Nephron progenitor cell (in vitro differentiated cells): Measurements from ENCODE around the gene LSS.
A peak's percentile ranks its signal among the peaks of the same experiment; 100 is the strongest.
"Not testable (repeated sequence)": the region's sequence is repeated elsewhere in the genome, so short reads cannot be mapped to it uniquely, and the experiment has no call there.

Experiments
- DNase-seq: peaks from one replicate; pipeline ENCODE4 v3.0.0; 2021
- H3K27ac Mint-ChIP-seq: 2 replicates; pipeline ENCODE4 v1.8.0; 2021; ENCODE audit warnings: mild to moderate bottlenecking, moderate library complexity, mixed read lengths
- H3K27me3 Mint-ChIP-seq: 2 replicates; pipeline ENCODE4 v1.8.0; 2021; ENCODE audit warnings: mild to moderate bottlenecking, low read depth, mixed read lengths; ENCODE audit not compliant: poor library complexity
- H3K36me3 Mint-ChIP-seq: 2 replicates; pipeline ENCODE4 v1.8.0; 2021; ENCODE audit warnings: low read depth, mixed read lengths
- H3K4me1 Mint-ChIP-seq: 2 replicates; pipeline ENCODE4 v1.8.0; 2021; ENCODE audit warnings: mixed read lengths
- H3K4me3 Mint-ChIP-seq: 2 replicates; pipeline ENCODE4 v1.8.0; 2021; ENCODE audit warnings: mild to moderate bottlenecking, moderate library complexity, mixed read lengths
- H3K9me3 Mint-ChIP-seq: 2 replicates; pipeline ENCODE4 v1.8.0; 2021; ENCODE audit warnings: mild to moderate bottlenecking, moderate library complexity, mixed read lengths
- CTCF ChIP-seq: fragments of 200-600 bp; sonication (generic); IDR thresholded peaks from 2 replicates; pipeline ENCODE4 v1.5.0; 2021; ENCODE audit warnings: antibody characterized with exemption

The LSS gene

GRCh38 chr21:46145840-46146691, 82.5 kb downstream of the LSS start:
- peaks cover 10% of the 10 kb centered on the region for H3K9me3 Mint-ChIP-seq
- H3K27me3 Mint-ChIP-seq: peaks cover 23% of the 10 kb centered on the region
- no peak for DNase-seq
- H3K36me3 Mint-ChIP-seq: peaks cover 11% of the 10 kb centered on the region
- no peak overlapping the region for H3K4me3 Mint-ChIP-seq
- TF ChIP-seq CTCF: no peak
- H3K4me1 Mint-ChIP-seq: peaks cover 36% of the 10 kb centered on the region
- H3K27ac Mint-ChIP-seq: peak overlapping the region; percentile 86

GRCh38 chr21:46145159-46145839, 83.3 kb downstream of the LSS start:
- no peak overlapping the region for H3K4me3 Mint-ChIP-seq
- peaks cover 11% of the 10 kb centered on the region for H3K36me3 Mint-ChIP-seq
- TF ChIP-seq CTCF: no peak
- H3K9me3 Mint-ChIP-seq: peaks cover 12% of the 10 kb centered on the region
- H3K4me1 Mint-ChIP-seq: peaks cover 43% of the 10 kb centered on the region
- no peak for DNase-seq
- no peak overlapping the region for H3K27ac Mint-ChIP-seq
- H3K27me3 Mint-ChIP-seq: peaks cover 27% of the 10 kb centered on the region

GRCh38 chr21:46144464-46145070, 84.0 kb downstream of the LSS start:
- Mint-ChIP-seq H3K27me3 (peaks cover 32% of the 10 kb centered on the region), H3K36me3 (peaks cover 11% of the 10 kb centered on the region), H3K4me3 (no peak overlapping the region), H3K4me1 (peaks cover 48% of the 10 kb centered on the region), H3K9me3 (peaks cover 13% of the 10 kb centered on the region), H3K27ac (no peak overlapping the region)
- TF ChIP-seq CTCF: no peak
- DNase-seq: no peak

- peaks cover 39% of the 10 kb centered on the region for H3K4me1 Mint-ChIP-seq
- DNase-seq: no peak
- TF ChIP-seq CTCF: no peak
- H3K27me3 Mint-ChIP-seq: peaks cover 29% of the 10 kb centered on the region
- H3K36me3 Mint-ChIP-seq: peaks cover 11% of the 10 kb centered on the region
- H3K4me3 Mint-ChIP-seq: peak overlapping the region; percentile 52
- peaks cover 13% of the 10 kb centered on the region for H3K9me3 Mint-ChIP-seq
- no peak overlapping the region for H3K27ac Mint-ChIP-seq
These were observed 85.7 kb downstream of the LSS start for GRCh38 chr21:46142582-46143473.

GRCh38 chr21:46141767-46142581, 86.6 kb downstream of the LSS start:
- Mint-ChIP-seq H3K9me3 (peaks cover 13% of the 10 kb centered on the region), H3K27me3 (peaks cover 29% of the 10 kb centered on the region), H3K27ac (no peak overlapping the region), H3K36me3 (peaks cover 11% of the 10 kb centered on the region), H3K4me3 (peak overlapping the region; percentile 52), H3K4me1 (peaks cover 43% of the 10 kb centered on the region)
- TF ChIP-seq CTCF: no peak
- no peak for DNase-seq

GRCh38 chr21:46140352-46141003, 88.1 kb downstream of the LSS start:
- Mint-ChIP-seq H3K27me3 (peaks cover 26% of the 10 kb centered on the region), H3K27ac (peak overlapping the region; percentile 71), H3K36me3 (peaks cover 11% of the 10 kb centered on the region), H3K9me3 (peaks cover 13% of the 10 kb centered on the region), H3K4me1 (peaks cover 37% of the 10 kb centered on the region)
- not testable (repeated sequence) for H3K4me3 Mint-ChIP-seq, DNase-seq
